Activated naive CD4-positive, alpha-beta T cell treated with Interleukin-2 at 50 U/mL for 16 hours (primary cell): Measurements from ENCODE around the gene PDE2A.

Experiments used
- DNase-seq: peaks from one replicate; pipeline ENCODE4 v3.0.0-alpha.2; 2020

Gene PDE2A

DNA sequence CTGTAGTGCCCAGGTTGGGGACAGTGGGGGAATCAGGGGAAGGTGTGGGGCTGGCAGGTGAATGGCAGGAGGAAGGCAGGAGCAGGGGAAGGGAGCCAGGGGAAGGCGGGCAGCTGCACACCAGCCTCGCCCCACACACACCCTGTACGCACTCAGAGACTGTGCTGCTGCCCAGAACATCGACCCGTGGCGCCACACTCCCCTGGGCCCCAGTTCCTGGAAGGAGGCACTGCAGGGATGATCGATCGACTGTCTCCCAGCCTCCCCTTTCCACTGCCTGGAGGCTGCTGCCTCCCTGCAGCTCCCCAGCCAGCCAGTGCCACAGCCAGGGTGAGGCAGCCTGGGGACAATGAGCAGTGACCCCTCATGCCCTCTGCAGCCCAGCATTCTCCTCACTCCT is 19.2 kb downstream of the PDE2A start:
- no peak for DNase-seq

DNA sequence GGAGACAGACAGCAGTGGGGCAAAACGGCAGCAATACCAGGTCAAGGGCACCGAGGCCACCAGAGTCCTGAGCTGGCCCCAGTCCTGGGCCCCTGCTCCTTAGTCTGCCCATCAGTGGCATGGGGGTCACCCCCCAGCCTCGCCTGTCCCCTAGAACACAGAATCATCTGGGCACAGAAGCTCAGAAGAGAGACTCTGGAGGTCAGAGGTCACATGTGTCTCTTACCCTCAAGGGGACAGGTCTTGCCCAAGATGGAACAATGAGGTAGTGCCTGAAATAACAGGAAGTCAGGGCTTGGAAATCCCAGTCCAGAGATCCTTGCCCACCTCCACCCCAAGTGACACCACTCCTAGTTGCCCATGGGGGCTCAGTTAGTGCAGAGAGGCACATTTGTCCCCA is 20.6 kb downstream of the PDE2A start:
- DNase-seq, result no peak

DNA sequence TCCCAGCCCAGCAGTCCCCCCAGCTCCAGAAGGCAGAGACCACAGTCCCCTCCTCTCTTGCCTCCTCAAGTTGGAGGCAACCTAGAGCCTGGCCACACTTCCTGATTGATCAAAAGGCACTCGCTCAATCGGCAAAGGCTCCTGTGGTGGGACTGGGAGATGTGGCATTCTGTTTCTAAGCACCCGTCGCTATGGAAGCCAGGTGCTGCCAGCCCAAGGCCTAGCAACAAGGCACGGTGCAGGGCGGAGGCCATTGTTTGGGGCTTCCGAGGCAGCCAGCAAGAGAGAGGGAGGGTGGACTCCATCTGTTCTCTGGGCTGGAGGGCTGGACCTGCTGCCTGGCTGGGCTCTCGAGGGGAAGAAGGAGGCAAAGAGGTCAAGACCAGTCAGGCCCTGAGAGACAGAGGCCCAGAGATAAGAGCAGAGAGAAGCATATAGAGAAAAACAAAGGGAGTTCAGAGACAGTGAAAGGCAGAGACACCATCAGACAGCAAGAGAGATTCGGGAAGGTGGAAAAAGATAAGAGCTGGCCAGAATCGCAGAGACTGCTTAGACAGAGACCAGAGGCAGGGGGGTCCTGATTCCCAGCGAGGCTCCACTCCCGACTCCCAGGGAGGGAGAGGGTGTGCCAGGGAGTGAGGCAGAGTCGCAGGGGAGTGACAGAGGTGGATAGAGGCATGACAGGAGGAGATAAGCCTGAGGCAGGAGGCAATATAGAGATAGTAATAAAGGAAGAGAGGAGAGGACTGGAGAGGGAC is 21.2 kb downstream of the PDE2A start:
- DNase-seq, result no peak

DNA sequence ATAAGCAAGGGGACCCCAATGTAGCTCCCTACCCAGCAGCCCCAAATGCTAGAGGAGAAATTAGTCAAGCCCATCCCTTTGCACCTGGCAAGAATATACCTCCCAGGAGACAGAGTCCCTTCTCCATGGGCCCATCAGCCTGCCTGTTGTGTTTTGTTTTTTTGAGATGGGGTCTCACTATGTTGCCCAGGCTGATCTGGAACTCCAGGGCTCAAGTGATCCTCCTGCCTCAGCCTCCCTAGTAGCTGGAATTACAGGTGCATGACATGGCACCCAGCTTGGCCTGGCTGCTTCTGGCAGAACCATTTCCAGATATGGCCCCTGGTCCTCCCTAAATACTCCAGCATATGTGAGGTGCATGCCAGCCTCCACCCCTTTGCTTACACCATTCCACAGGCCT is 22.1 kb downstream of the PDE2A start:
- DNase-seq, result no peak

DNA sequence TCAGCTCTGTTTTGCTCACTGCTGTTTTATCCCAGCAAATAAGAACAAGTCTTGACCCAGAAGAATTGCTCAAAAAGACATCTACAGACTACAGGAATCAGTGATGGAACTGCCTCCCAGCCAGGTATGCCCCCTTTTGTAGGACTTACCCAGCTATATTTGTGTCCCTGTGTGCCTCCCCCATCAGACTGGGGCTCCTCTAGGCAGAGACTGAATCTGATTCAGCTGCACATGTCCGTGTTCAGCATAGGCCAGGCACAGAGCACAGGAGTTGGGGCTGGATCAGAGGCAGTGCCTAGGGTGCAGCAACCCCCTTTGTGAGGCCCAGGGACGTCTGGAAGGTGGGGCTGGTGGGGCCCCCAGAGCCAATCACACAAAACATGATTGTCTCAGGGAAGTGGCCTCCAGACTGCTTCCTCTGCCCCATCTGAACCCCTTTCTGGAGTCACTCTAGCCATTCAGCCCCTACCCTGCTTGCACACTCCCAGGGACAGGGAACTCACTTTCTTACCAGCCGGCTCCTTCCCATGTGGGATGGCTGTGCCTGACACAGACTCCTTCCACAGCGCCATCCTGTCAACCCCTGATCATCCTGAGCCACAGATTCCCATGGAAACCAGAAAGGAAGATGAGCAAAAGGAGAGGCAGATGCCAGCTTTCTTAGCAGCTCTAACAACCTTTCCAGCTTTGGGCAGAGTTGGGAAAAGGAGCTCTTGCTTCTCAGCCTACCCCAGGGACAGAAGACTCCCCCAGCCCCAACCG is 24.8 kb downstream of the PDE2A start:
- DNase-seq, result no peak

DNA sequence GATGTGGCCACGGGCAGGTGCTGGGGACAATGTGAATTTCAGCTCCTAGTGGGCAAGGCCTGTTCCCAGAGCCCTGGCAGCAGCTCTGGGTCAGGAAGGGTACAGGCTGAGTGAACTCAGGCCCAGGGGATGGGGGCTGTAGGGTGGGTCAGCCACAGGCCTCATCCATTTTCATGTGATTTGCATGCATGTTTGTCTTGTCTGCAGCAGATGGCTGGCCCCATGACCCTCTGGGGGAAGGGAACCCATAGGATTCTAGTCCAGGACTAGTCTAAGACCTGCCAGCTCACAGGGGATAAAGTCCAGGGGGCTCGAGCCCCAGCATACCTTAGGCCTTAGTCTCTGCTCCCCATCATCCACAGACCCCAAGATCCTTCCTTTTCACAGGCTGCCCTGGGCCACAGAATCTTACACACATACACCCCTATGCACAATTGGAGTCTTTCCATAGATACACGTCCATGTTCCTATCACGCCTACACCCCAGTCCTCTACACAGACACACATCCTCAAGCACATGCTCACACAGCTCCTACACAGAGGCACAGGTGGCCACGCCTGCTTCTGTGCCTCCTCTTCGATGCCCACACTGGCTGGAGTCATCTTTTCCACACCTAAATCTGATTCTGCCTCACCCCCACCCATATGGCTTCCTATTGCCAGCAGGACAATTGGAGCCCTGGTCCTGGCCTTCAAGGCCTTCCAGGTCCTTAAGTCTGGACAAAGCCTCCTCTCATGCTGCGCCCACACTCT is 25.7 kb downstream of the PDE2A start:
- no peak for DNase-seq

DNA sequence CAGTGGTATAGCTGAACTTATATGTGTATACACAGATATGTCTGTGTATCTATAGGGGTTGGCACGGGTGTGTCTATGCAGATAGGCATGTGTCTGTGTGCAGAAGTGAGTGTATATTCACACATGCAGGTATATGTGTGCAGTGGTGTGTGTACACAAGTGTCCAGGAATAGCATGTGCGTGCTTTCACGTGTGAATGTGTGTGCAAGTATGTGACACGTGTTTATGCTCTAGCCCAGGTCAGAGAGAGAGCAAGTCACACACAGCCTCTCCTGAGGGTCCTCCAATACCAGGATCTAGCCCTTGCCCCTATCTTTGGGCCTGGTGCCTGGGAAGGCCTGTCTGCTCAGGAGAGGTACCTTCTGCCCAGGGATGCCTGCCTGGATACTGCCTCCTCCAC is 26.3 kb downstream of the PDE2A start:
- DNase-seq, result no peak

DNA sequence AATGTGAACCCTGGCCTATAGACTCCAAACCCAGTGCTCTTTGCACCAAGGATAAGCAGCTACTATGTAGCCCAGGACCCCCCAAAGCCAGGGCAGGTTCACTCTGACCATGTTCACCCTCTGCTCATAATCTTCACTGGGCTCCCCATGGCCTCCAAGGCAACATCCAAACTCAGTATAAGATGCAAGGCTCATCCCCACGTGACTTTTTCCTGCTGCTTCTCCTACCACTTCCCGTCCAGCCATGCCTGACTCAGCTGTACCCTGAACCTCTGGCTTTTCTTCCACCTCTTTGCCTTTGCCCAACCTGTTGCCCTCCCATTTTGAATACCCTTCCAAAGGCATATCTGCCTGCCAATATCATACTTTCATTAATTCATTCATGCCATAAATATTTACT is 27.8 kb downstream of the PDE2A start:
- no peak for DNase-seq

DNA sequence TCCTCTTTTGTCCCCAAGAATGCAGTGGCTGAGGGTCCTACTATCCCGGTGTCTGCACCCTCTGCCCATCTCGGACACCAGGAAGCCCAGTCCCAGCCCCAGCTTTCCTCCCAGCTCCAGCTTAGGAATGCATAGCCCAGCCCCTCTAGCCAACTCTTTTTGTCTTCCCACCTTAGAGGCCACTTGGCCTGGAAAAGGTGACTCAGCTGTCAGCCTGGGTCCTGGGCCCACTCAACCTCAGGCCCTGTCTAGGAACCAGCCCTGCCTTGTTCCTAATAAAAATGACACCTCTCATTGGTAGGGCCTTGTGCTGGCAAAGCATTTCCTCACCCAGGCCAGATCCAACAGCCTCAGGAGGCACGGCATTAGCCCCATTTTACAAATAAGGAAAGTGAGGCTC is 28.2 kb downstream of the PDE2A start:
- no peak for DNase-seq

DNA sequence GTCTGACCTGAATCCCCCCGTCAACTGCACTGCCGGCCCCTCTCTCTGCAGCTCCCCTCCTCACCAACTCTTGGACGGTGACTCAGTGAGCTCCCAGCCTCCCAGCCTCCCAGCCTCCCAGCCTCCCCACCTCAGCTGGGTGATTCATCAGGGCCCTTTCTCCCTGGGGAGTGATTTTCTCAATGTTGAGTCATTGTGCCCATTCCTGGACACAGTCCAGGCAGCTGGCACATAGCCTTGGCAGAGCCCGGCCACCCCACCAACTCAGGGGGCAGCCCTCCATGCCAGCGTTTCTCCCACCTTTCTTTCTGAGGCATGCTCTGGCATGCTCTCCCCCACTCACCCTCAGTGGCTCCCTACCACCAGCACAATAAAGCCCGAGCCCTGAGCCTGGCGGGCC is 30.7 kb downstream of the PDE2A start:
- DNase-seq, result no peak

DNA sequence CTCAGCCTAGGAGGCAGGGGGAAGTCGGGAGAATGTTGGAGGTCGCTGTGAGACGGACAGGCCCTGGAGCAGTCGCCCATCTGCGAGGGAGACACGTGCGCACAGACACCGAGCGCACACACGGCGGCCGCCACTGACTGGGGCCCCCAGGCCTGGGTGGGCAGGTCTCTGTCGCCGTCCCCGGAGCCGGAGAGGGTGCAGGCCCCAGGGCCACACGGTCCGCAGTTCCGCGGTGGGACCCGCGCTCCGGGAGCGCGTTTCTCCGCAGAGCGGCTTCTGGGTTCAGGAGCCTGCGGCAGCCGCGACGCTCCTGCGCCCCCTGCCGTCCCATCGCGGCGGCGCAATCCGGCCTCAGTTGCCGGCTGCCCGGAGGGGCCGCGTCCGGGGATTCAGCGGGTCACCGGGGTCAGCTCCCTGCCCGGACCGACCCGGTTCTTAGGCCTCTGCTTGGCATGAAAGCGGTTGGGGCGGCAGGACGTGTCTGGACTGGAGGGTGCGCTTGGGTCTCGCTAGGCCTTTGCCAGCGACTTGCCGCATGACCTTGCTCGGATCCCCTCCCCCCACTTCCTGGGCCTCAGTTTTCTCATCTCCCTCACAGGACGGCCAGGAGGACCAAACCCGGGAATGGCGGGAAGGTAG is 31.2 kb downstream of the PDE2A start:
- DNase-seq, result peak; percentile 68

DNA sequence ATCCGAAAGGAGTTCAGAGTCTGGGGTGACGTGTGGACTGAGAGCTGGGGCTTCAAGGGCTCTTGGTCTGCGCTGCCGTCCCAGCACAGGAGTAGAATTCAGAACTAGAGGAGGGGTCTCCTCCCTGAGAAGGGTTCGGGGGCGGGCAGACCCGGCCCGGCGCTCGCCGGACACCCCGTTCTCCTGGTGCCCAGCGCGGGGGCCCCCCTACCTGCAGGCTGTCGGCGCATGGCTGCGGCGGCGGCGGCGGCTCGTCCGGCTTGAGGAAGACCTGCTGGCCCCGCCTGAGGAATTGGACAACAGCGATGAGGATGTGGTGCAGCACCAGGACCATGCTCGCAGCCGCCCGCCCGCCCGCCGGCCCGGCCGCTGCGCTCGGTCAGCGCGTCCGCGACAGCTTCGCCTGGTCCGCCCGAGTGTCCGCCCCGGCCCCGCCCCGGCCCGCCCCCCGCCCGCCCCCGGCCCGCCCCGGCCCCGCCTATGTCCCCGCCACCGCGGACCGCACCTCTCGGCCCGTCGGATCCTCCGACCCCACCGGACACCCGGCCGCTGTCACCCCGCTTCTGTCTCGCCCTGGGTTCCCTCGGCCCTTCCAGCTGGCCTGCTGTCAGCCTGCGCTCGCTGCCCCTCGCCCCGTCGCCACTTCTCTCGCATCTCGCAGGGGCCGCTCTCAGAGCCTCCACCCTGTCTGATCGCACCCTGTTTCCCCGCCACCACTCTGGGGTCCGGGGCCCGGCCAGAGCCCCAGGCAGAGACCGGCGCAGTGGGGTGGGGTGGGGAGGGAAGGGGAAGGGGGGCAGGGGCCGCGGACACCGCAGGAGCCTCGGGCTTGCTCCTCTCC is 32.0 kb downstream of the PDE2A start:
- DNase-seq, result peak; percentile 25

DNA sequence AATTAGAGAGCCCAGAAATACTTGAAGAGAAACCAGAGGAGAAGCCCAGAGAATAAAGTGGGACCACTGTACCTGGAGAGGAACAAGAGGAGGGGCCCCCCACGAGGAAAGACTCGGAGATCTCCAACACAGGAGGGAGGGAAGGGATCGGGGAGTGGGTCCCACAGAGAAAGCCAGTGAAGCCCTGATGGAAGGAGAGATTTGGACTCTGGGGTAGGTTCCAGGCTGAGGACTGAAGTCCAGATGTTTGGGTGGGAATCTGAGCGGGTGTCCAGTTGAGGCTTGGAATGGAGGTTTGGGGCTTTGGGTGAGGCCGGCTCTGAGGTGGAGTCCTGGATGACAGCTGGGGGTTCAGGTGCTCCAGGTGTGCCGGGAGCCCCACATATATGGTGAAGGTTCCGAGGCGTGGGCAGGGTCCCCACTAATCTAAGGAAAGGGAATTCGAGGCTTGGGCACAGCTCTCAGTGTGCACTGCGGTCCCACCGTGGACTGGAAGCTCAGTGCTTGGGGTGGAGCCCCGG is 32.6 kb downstream of the PDE2A start:
- no peak for DNase-seq

DNA sequence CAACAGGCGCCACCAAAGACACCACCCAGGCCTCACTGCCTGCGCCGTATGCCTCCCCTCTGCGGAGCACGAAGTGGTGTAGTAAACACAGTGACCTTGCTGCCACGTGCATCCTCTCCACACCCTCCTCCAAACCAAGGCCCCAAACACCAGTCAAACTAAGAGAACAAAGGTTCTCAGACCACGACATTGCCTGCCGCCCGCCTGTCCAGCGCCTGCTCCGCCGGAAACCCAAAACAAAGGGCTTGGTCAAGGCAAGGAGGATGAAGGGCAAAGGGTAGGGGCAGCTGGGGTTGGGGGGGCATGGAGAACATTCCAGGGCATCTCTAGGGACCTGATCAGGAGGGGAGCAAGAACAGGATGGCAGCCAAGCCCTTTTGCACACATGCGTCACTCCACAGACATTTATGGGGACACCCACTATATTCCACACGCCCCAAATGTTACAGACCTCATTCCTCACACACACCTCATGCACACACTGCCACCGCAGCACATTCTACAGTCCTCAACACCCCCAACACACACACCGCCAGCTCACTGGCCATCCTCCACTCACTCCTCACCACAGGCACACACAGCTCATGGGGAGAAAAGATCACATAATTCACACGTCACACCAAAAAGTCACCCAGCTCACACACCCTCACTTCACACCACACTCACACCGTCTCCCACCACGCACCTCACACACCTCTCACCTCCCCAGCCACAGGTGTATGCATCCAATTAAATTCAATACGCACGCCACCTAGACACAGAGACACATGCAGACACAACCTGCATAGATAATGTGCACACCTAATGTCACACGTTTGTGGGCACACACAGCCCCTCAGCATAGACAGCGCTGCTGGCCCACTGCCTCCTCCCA is 34.5 kb downstream of the PDE2A start:
- DNase-seq, result no peak

DNA sequence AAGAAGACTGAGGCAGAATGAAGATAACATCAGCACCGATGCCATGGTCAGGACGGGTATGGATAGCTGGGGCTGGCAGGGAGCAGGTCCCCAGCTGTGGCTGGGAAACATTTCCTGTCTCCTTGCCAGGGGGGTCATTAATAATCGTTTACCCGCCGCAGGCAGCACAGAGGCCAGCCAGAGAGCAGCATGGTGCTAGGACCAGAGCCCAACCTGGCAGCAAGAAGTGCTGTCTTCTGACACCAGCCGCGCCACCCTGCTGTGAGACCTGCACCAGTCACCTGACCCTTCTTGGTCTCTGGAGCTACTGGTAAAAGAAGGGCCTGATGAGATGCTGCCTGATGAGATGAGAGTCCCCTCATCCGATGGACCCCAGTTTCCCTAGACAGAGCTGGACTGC is 36.3 kb downstream of the PDE2A start:
- no peak for DNase-seq

DNA sequence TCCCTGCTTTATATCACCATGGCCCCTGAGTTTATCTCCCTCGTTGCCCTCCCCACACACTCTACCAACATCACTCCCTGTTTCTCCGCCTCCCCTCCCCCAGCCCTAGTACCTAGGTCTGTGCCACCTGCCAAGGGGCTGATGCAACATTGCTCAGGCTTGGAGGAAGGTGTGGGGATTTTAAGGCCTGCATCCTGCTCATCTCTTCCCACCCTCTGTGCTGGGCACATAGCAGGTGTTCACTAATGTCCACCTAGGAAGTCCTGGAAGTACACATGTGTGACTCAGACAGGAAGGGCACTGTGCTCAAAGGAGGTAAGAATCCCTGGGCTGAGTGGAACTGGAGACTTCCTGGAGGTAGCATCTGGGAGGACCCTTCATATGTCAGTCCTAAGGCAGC is 37.0 kb downstream of the PDE2A start:
- no peak for DNase-seq

DNA sequence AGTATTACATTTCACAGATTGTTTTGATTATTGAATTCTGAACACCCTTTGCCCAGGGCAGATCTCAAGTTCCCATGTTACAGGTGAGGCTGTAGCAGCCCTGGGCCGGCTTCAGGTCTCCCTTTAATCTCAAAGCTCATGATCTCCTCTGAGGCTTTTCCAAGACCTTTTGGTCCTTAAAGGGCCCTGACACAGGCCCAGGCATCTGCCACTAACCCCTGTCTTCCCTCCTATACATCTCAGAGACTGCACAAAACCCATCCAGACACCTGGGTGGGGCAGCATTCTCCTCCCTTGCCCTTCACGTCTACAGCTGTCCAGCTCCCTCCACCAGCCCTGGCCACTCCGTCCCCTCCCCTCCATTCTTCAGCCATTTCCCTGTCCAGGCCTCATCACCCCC is 37.8 kb downstream of the PDE2A start:
- no peak for DNase-seq

DNA sequence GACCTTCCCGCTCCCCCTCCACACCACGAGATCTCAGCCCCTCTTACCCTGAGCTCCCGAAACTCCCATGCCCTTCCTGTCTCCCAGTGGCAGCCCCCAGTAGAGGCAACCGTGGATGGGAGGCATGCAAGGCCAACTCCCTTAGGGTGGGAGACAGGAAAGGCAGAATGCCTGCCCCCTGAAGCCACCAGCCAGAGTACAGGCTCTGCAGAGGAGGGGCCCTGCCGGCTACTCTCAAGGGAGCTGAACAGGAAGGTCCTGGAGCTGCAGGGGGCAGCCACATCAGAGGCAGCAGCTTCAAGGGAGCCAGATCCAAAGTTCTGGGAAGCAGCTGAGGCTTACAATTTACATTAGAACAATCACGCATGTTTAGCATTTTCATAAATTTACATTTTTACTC is 38.3 kb downstream of the PDE2A start:
- no peak for DNase-seq

DNA sequence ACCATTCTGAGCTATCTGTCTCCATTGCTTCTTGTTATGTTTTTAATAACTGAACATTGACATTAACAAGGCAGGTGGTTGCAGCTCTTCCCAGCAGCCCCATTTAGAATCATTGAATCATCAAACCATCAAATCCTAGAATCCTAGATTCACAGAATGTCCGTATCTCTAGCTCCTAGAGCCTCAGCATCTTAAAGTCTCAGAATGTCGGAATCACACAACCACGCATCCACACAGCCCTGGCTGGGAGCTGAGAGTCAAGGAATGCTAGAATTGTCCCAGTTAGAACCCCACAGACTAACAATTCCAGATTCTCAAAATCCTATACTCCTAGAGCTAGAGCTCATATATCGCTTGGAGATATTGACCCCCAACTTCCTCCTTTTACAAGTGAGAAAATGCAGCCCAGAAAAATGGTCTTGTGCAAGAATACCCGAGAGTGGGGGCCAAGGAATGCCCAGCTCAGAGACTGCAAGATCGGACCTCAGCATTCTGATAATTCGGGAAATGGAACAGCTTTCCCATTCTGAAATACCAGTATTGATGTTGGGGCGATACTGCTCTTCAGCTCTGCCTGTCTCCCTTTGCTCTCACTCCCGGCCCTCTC is 38.8 kb downstream of the PDE2A start:
- no peak for DNase-seq

DNA sequence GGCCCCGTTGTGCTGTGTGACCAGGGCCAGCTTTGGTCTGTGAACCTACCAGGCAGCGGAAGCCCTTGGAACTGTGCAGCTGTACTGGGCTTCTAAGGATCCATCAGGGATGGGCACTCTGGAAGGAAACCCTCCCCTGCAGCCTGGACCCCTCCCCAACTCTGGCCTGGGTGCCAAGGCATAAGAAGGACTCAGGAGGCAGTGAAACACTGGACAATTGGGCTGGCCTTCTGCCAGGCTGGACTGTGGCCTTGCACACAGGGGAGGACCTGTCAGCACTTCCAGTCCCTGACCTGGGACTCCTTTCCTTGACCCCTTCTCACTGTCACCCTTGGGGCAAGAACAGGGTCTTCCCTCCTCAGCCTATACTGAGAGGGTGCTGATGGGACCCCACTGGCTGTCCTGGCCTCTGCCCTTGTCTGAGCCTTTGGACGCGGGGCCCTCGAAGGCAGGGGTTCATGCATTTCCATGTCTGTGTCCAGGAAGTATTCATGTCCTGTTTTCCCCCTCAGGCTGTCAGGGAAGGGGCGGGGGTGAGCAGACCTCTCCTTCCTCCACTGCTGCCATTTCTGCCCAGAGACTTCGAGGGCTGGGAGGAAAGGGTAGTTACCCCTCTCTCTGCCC is 39.6 kb downstream of the PDE2A start:
- no peak for DNase-seq
